ENCODE data around the gene BZW2. TPM values are rescaled to one million over a fixed set of nuclear protein-coding genes. Genes with fewer than 3 reads are reported as not detected.

Gene BZW2
- total and polyA plus RNA-seq, 2 of the 13 experiments (the other 11 are each of a cell fraction or from before 2014, with no cell fraction given) = 21.8 to 95.2 TPM

GRCh38 chr7:16744518-16745250, 98.7 kb downstream of the BZW2 start:
- DNase-seq (ENCODE audit: low spot score) (no peak), ATAC-seq (no peak), FAIRE-seq (no peak)
- BruUV-seq (replicated peaks) = no TSS peak
- POLR2A ChIA-PET = no interaction called here
- CTCF ChIA-PET (ENCODE audit: low intra/inter-chr PET ratio, low total read pairs) = no interaction called here
- no peaks in the 10 kb centered on the region for H3K36me3 ChIP-seq (replicated peaks in 1 of 2; ENCODE audit: control insufficient read depth in 1 of 2, insufficient read depth in 2 of 2, low read length in 2 of 2)
- no peaks in the 10 kb centered on the region for H3K27me3 ChIP-seq (ENCODE audit: control insufficient read depth in 1 of 2, insufficient read depth in 2 of 2, low read length in 2 of 2)
- H4K20me1 ChIP-seq (ENCODE audit: insufficient read depth, low read length) = no peaks in the 10 kb centered on the region
- in situ Hi-C loops (cut with HindIII; ENCODE audit: extremely low pct_ligation_motif_present, low pct_unique_long_range_greater_than_20kb) = no loop called here
- no peak overlapping the region for H3K4me2 ChIP-seq (ENCODE audit: low read depth, low read length)
- intact Hi-C loops (cut with micrococcal nuclease; ENCODE audit: unreplicated experiment) = no loop called here
- no peaks in the 10 kb centered on the region for H3K79me2 ChIP-seq (ENCODE audit: insufficient read depth, low read length)
- no peak overlapping the region for H3K4me3 ChIP-seq (replicated peaks in 1 of 3; ENCODE audit: insufficient read depth in 1 of 3, low read depth in 2 of 3, low read length in 3 of 3)
- no peak overlapping the region for H3K27ac ChIP-seq (ENCODE audit: extremely low read length, insufficient read depth, low read length)
- H2AFZ ChIP-seq (ENCODE audit: low read length) = no peak overlapping the region
- H3K4me1 ChIP-seq (ENCODE audit: insufficient read depth, low read length) = 0 out of 2 replicates have a peak, but pooled peaks cover 6% of the 10 kb centered on the region
- no peaks in the 10 kb centered on the region for H3K9me3 ChIP-seq (ENCODE audit: low read length)
- 13% methylated on average over 6 of the region's 6 CpGs for WGBS (ENCODE audit: low lambda C conversion rate)
- no peak overlapping the region for H3K9ac ChIP-seq (ENCODE audit: insufficient read depth, low read depth, low read length)
- TF ChIP-seq GATAD2A (CRISPR knock-in tag; IDR thresholded peaks at IDR 0.05) = no peak
- TF ChIP-seq MIER3 (CRISPR knock-in tag; IDR thresholded peaks at IDR 0.05; ENCODE audit: borderline replicate concordance) = no peak
- TF ChIP-seq POGK (CRISPR knock-in tag; conservative IDR thresholded peaks at IDR 0.05) = no peak
- TF ChIP-seq NR3C1 (CRISPR knock-in tag; IDR thresholded peaks at IDR 0.05) = no peak
- TF ChIP-seq ZNF274 (CRISPR knock-in tag; IDR thresholded peaks at IDR 0.05) = no peak
- TF ChIP-seq MIXL1 (CRISPR knock-in tag; IDR thresholded peaks at IDR 0.05) = no peak
- TF ChIP-seq ZSCAN9 (CRISPR knock-in tag; IDR thresholded peaks at IDR 0.05; ENCODE audit: borderline replicate concordance) = no peak
- TF ChIP-seq ZBTB43 (CRISPR knock-in tag; conservative IDR thresholded peaks at IDR 0.05) = no peak
- TF ChIP-seq ZBTB40 (IDR thresholded peaks at IDR 0.05) = no peak
- TF ChIP-seq ZBTB40 (CRISPR knock-in tag; IDR thresholded peaks at IDR 0.05) = no peak
- TF ChIP-seq KAT7 (CRISPR knock-in tag; IDR thresholded peaks at IDR 0.05; ENCODE audit: borderline replicate concordance) = no peak
- TF ChIP-seq ZFP1 (CRISPR knock-in tag; IDR thresholded peaks at IDR 0.05) = no peak
- TF ChIP-seq ZNF607 (CRISPR knock-in tag; IDR thresholded peaks at IDR 0.05; ENCODE audit: borderline replicate concordance) = no peak
